ENCODE results near the gene VPS18.
A peak's percentile ranks its signal among the peaks of the same experiment; 100 is the strongest.

The VPS18 gene

GRCh38 chr15:40870716-40871115, 23.5 kb upstream of the VPS18 start:
- DNase-seq: no peak

GRCh38 chr15:40871749-40872617, 22.3 kb upstream of the VPS18 start:
- DNase-seq: no peak

- DNase-seq: no peak
These were observed 21.2 kb upstream of the VPS18 start for GRCh38 chr15:40872791-40873693.

- DNase-seq: peak; percentile 51
These were observed 20.3 kb upstream of the VPS18 start, which contains the start of gene RHOV for GRCh38 chr15:40873694-40874561. Gene RHOV (minus strand): TSS chr15:40874234. CDS start chr15:40874139, 95 bp downstream.

- DNase-seq: no peak
These were observed 18.1 kb upstream of the VPS18 start for GRCh38 chr15:40875991-40876730.

GRCh38 chr15:40877694-40878093, 16.6 kb upstream of the VPS18 start:
- DNase-seq: no peak

- no peak for DNase-seq
These were observed 15.5 kb upstream of the VPS18 start for GRCh38 chr15:40878785-40879184.

- no peak for DNase-seq
These were observed 14.6 kb upstream of the VPS18 start for GRCh38 chr15:40879609-40880008.

- no peak for DNase-seq
These were observed 12.9 kb upstream of the VPS18 start for GRCh38 chr15:40881351-40881750.

- DNase-seq: no peak
These were observed 7.7 kb upstream of the VPS18 start for GRCh38 chr15:40886586-40886985.

GRCh38 chr15:40889112-40889511, 5.1 kb upstream of the VPS18 start:
- no peak for DNase-seq

- no peak for DNase-seq
These were observed 3.1 kb upstream of the VPS18 start for GRCh38 chr15:40891138-40891537.

- DNase-seq: peak; percentile 15
These were observed 2.3 kb upstream of the VPS18 start for GRCh38 chr15:40891810-40892446.

GRCh38 chr15:40892447-40893012, 1.7 kb upstream of the VPS18 start:
- no peak for DNase-seq

- no peak for DNase-seq
These were observed 1.1 kb upstream of the VPS18 start for GRCh38 chr15:40893019-40893670.

- DNase-seq: no peak
These were observed 615 bp downstream of the VPS18 start for GRCh38 chr15:40894681-40895448.

- no peak for DNase-seq
These were observed 5.4 kb downstream of the VPS18 start for GRCh38 chr15:40899536-40900207.

GRCh38 chr15:40900256-40901052, 6.2 kb downstream of the VPS18 start:
- no peak for DNase-seq
